H54 (cell line): Measurements from ENCODE around the gene CCDC126.
"Not testable (repeated sequence)": the region's sequence is repeated elsewhere in the genome, so short reads cannot be mapped to it uniquely, and the experiment has no call there.

Experiments
- DNase-seq: peaks from one replicate; pipeline ENCODE4 v3.0.0; 2011; ENCODE audit warnings: low spot score, mixed read lengths; ENCODE audit not compliant: insufficient read length
- FAIRE-seq: peaks from 3 replicates; lab custom pipeline; 2011; peaks lifted over from hg19 to GRCh38; lab: Jason Lieb, UNC
- POLR2A ChIP-seq: IDR thresholded peaks from 2 replicates; pipeline ENCODE4 v1.6.1; 2011; ENCODE audit warnings: low read depth, mild to moderate bottlenecking, low read length

The CCDC126 gene

GRCh38 chr7:23662124-23662983, 65.2 kb downstream of the CCDC126 start:
- FAIRE-seq, result no peak
- no peak for TF ChIP-seq POLR2A
- DNase-seq, result no peak

DNA sequence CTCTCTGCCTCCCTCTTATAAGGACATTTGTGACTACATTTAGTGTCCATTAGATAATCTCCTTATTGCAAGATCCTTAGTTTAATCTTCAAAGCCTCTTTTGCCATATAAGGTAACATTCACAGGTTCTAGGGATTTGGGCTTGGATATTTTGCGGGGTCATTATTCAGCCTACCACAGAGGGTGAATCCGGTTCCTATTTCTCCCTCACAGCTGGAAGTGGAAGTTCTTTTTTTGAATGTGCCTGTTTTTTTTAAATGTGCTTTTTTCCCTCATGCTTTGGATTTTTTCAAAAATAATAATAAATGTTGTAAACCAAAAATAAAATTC, 65.8 kb downstream of the CCDC126 start:
- no peak for DNase-seq
- no peak for TF ChIP-seq POLR2A
- FAIRE-seq, result no peak

- DNase-seq (no peak), FAIRE-seq (no peak)
- TF ChIP-seq POLR2A, result no peak
Measured at GRCh38 chr7:23664122-23664521, 66.9 kb downstream of the CCDC126 start.

DNA sequence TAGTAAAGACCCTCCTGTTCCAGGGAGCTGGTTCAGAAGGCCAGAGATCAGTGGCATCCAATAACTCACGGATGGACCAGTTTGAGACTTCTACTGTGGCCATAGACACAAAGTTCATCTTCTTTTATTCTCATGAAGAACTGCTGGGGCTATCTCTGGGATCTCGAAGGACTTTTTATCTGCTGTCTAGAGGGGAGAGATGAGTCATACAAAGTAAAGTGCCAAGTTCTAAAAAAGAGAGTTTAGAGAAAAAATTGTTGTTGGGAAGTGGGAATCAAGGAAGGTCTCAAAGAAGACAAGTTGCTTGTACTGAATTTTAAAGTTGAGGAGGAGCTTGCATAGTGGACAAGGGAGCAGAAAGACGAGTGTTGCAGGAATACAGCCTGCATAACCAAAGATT, 74.9 kb downstream of the CCDC126 start:
- no peak for FAIRE-seq
- no peak for TF ChIP-seq POLR2A
- no peak for DNase-seq

GRCh38 chr7:23679898-23680413, 82.8 kb downstream of the CCDC126 start, which contains the start of gene FAM221A:
FAM221A (plus strand) TSS chr7:23680199; CDS start chr7:23680219, 20 bp downstream.
- DNase-seq (peak; percentile 59), FAIRE-seq (no peak)
- TF ChIP-seq POLR2A, result no peak

DNA sequence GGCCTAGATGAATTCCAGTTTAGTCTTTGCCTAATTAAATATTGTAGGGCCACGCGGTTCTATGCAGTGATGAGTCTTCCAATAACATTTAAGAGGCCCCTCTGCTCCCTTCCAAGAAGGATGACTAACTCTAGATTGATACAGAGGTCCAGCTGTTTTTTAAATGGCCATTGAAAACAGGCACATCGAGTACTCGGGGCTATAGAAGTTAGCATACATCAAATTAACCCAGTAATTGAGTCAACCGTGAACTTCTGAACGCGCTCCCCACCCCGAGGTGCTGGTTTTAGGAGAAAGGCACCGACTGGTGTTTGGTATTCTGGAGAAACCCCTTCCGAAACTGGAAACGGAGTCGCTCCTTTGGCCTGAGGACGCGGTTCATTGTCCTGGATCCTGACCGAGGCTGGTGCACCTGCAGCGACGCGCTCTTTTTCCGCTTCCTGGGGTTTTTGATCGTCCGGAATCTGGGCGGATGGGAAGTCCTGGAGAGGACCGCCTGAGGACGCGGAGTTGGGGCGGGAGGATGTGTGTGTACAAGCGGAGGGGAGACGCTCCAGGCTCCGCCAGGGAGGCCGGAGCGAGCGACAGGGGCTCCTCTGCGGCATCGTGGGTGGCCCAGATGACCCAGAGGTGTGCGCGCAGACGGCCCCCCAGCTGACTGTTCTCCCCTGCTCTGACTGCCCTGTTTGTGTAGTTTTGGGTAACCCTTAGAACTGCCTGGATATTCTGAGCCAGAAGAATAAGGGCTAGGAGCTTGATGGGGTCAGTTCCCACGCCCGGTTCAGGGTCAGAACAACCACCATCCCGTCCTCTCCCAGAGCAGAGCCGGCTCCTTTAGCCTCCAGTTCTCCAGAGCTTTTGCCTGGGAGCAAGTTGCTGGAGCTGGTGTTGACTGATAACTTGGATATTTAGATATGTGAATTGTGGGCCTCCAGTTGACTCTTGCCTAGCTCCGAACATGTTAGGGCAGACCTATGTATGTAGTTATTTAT, 83.5 kb downstream of the CCDC126 start:
- DNase-seq, result peak; percentile 17
- TF ChIP-seq POLR2A, result no peak
- no peak for FAIRE-seq

DNA sequence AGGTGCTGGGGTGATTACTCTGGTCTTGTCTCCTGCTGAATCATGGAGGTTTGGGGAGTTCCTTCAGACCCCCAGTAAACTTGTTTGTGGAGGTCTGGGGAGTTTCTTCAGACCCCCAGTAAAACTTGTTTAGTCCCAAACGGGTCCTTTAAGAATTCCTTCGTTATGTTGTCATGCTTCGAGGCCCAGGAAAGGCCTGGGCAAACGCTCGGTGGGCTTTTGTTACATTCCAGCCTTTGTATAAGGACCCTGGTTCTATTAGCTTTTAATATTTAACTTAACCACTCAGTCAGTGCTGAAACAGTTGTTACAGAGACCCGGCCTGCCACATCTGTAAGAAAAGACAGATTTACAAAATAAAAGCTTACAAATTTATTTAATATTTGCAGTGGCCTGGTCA, 86.9 kb downstream of the CCDC126 start:
- not testable (repeated sequence) for DNase-seq, FAIRE-seq

DNA sequence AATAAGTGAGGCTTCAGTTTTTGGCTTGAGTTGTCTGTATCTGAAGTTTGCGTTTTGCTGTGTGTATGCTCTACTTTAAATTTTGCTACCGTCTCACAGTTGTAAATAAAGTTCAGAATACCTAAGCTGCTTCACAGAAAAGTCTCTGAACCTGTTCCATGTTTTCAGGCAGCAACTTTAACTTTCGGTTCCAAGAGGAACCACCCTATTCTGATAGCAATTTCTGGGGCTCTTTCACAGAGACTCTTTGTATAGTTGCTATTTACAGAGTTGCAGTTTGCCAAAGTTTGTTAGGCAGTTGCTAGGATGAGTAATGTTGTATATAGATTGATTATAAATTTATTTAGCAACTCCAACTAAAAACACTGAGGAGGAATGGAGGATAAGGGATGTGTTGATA, 88.5 kb downstream of the CCDC126 start:
- DNase-seq, result no peak
- FAIRE-seq, result no peak
- no peak for TF ChIP-seq POLR2A

DNA sequence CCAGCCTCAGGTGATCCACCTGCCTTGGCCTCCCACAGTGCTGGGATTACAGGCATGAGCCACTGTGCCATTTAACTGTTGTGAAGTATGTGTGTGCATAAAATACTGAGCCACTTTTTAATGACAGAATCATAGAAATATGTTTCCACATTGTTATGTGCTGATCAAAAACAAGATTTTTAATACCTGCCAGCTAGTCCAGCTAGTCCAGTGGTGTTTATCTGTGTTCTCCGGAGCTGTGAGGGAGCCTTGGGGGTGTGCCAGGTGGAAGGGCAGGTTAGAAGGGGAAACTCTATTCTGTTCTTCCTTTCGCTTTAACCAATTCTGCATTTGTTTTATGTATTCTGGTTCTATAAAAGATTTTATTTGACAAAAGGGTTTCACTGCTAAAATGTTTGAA, 89.8 kb downstream of the CCDC126 start:
- TF ChIP-seq POLR2A, result no peak
- no peak for DNase-seq
- no peak for FAIRE-seq

DNA sequence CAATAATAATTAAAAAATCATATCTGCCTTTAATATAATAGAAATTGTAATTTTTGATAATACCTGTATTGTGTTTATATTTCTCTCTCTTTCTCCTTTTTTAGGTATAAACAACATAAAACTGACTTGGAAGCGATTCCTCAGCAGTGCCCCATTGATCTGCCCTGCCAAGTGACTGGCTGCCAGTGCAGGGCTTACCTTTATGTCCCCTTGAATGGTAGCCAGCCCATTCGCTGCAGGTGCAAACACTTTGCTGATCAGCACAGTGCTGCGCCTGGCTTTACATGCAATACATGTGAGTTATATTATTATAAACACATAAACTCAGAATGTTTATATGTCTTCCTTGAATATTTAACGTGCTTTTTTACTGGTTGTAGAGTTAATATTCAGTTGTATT, 92.0 kb downstream of the CCDC126 start:
- DNase-seq, result no peak
- no peak for FAIRE-seq

DNA sequence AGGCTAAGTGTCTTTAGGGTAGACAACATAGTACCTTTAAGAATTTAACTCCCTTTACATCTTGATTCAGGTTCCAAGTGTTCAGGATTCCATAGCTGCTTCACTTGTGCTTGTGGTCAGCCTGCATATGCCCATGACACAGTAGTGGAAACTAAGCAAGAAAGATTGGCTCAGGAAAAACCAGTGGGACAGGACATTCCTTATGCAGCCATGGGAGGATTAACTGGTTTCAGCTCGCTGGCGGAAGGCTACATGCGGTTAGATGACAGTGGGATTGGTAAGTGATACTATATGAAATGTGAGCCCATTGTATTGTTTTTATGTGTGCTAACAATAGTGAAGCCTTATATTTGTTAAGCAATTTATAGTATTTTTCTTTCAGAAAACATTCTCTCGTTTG, 94.1 kb downstream of the CCDC126 start:
- FAIRE-seq (no peak), DNase-seq (no peak)
- TF ChIP-seq POLR2A, result no peak

More for the DNA sequence above, 92.0 kb downstream of the CCDC126 start:
- no peak for TF ChIP-seq POLR2A

- no peak for FAIRE-seq
- no peak for TF ChIP-seq POLR2A
- DNase-seq, result no peak
Measured at GRCh38 chr7:23693224-23693623, 96.0 kb downstream of the CCDC126 start.
